Neural cell (in vitro differentiated cells): ENCODE measurements around the gene DTX1. TPM values are rescaled to one million over a fixed set of nuclear protein-coding genes. Genes with fewer than 3 reads are reported as not detected.

ENCODE experiments used
- H2AFZ ChIP-seq: fragments of 200-600, 300-800 bp; sonication (generic), shearing (Covaris generic); 2 replicates; pipeline ENCODE4 v1.6.0; 2014; ENCODE audit warnings: low read depth, mild to moderate bottlenecking, antibody characterized with exemption, low read length, moderate library complexity
- H3F3A ChIP-seq: fragments of 200-600 bp; shearing (Covaris generic); 2 replicates; pipeline ENCODE4 v1.6.1; 2016; ENCODE audit warnings: mild to moderate bottlenecking, moderate library complexity, mixed read lengths, antibody characterized with exemption, low read length; ENCODE audit not compliant: insufficient read depth, poor library complexity, severe bottlenecking
- H3K27ac ChIP-seq: fragments of 200-600, 300-800 bp; sonication (generic), shearing (Covaris generic); 2 replicates; pipeline ENCODE4 v1.5.1; 2014; ENCODE audit warnings: mild to moderate bottlenecking, low read length, moderate library complexity
- H3K27me3 ChIP-seq: fragments of 300-800, 200-600 bp; sonication (generic), shearing (Covaris generic); 2 replicates; pipeline ENCODE4 v1.6.0; 2014; ENCODE audit warnings: mild to moderate bottlenecking, low read depth, low read length, moderate library complexity; ENCODE audit not compliant: insufficient read depth
- H3K36me3 ChIP-seq: fragments of 300-800, 200-600 bp; sonication (generic), shearing (Covaris generic); 2 replicates; pipeline ENCODE4 v1.5.1; 2014; ENCODE audit warnings: mild to moderate bottlenecking, antibody characterized with exemption, low read length, moderate library complexity; ENCODE audit not compliant: insufficient read depth
- H3K4me2 ChIP-seq: fragments of 300-800, 200-600 bp; sonication (generic), shearing (Covaris generic); 2 replicates; pipeline ENCODE4 v1.6.0; 2014; ENCODE audit warnings: mild to moderate bottlenecking, low read length
- H3K4me3 ChIP-seq: fragments of 300-800, 200-600 bp; sonication (generic), shearing (Covaris generic); 2 replicates; pipeline ENCODE4 v1.5.1; 2014; ENCODE audit warnings: mild to moderate bottlenecking, low read length, moderate library complexity
- H3K79me2 ChIP-seq: fragments of 200-600 bp; shearing (Covaris generic); replicated peaks from 2 replicates; pipeline ENCODE4 v1.6.0; 2014; ENCODE audit warnings: mild to moderate bottlenecking, low read length, moderate library complexity; ENCODE audit not compliant: insufficient read depth
- H3K9ac ChIP-seq: fragments of 300-800, 200-600 bp; sonication (generic), shearing (Covaris generic); 2 replicates; pipeline ENCODE4 v1.6.1; 2016; ENCODE audit warnings: mild to moderate bottlenecking, low read length, mixed read lengths
- H3K9me2 ChIP-seq: fragments of 200-600 bp; shearing (Covaris generic); 2 replicates; pipeline ENCODE4 v1.6.1; 2016; ENCODE audit warnings: mild to moderate bottlenecking, low read length, mixed read lengths; ENCODE audit not compliant: insufficient read depth
- H3K9me3 ChIP-seq: fragments of 200-600, 300-800 bp; sonication (generic), shearing (Covaris generic); 2 replicates; pipeline ENCODE4 v1.6.1; 2016; ENCODE audit warnings: mild to moderate bottlenecking, mixed run types, low read length, moderate library complexity, mixed read lengths
- H4K20me1 ChIP-seq: fragments of 200-600 bp; shearing (Covaris generic); 2 replicates; pipeline ENCODE4 v1.6.1; 2016; ENCODE audit warnings: mild to moderate bottlenecking, mixed run types; ENCODE audit not compliant: insufficient read depth
- EP300 ChIP-seq: fragments of 450-650 bp; conservative IDR thresholded peaks from 2 replicates; pipeline ENCODE4 v1.6.1; 2014; ENCODE audit warnings: antibody characterized with exemption, mild to moderate bottlenecking, moderate library complexity; ENCODE audit not compliant: poor library complexity, severe bottlenecking
- EZH2 ChIP-seq: fragments of 200-600, 300-800 bp; shearing (Covaris generic), sonication (generic); IDR thresholded peaks from 2 replicates; pipeline ENCODE4 v1.6.1; 2014; ENCODE audit warnings: antibody characterized with exemption, low read length, borderline replicate concordance, mild to moderate bottlenecking; ENCODE audit not compliant: insufficient read depth, poor library complexity, severe bottlenecking
- MXI1 ChIP-seq: fragments of 450-650 bp; conservative IDR thresholded peaks from 2 replicates; pipeline ENCODE4 v1.6.1; 2014; ENCODE audit warnings: antibody characterized with exemption, mild to moderate bottlenecking; ENCODE audit not compliant: poor library complexity, severe bottlenecking
- POLR2AphosphoS5 ChIP-seq: IDR thresholded peaks from 2 replicates; pipeline ENCODE4 v1.6.1; 2012
- RAD21 ChIP-seq: fragments of 450-650 bp; conservative IDR thresholded peaks from 2 replicates; pipeline ENCODE4 v1.6.1; 2014; ENCODE audit warnings: antibody characterized with exemption, mild to moderate bottlenecking, moderate library complexity
- SMC3 ChIP-seq: fragments of 450-650 bp; conservative IDR thresholded peaks from 2 replicates; pipeline ENCODE4 v1.6.1; 2014; ENCODE audit warnings: antibody characterized with exemption, mild to moderate bottlenecking, moderate library complexity; ENCODE audit not compliant: poor library complexity
- TAF1 ChIP-seq: IDR thresholded peaks from 2 replicates; pipeline ENCODE4 v1.6.1; 2012; ENCODE audit warnings: low read depth
- polyA plus RNA-seq: library from polyadenylated mRNA; depleted of rRNA; stranded (reverse); fragments of >200 nt; gene quantifications from 2 replicates; pipeline ENCODE4 v1.2.3, GENCODE V29; 2014
- TF ChIP-seq, protein P1 (sequence below): IDR thresholded peaks from 2 replicates; pipeline ENCODE4 v1.6.1; 2012; ENCODE audit warnings: borderline replicate concordance
- TF ChIP-seq, protein P2 (sequence below): fragments of 450-650 bp; IDR thresholded peaks from 2 replicates; pipeline ENCODE4 v1.5.1; 2014; ENCODE audit warnings: antibody characterized with exemption, mild to moderate bottlenecking, moderate library complexity; ENCODE audit not compliant: poor library complexity, severe bottlenecking

DTX1 gene
- polyA plus RNA-seq, 1 donor from 2014 or later = 30.7 TPM

DNA sequence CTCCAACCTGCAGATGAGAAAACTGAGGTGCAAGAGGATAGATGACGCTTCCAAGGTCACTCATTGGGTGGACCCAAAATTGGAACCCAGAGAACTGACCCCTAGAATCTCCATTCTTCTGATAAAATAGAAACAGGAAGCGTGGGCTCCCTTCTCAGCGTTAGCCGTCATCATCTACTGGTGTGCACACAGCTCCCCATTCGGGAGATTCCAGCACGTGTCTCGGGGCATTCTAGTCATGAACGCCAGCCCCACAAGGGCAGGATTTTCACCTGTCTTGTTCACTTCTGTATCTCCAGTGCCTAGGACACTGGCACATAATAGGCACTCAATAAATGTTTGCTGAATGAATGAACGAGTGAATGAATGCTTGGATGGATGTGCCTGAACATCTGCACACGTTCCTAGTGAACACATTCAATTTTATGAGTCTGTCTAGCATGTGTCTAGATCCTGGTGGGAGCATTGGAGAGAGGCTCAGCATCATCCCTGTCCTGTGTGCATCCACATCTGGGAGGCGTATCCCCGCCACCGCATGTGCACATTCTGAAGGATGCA lies 48.5 kb downstream of the DTX1 start:
- Histone ChIP-seq H3F3A (no peaks in the 10 kb centered on the region), H3K27ac (no peak overlapping the region), H3K27me3 (peaks cover 10% of the 10 kb centered on the region), H3K4me3 (no peak overlapping the region), H3K9ac (no peak overlapping the region), H3K4me2 (no peak overlapping the region), H2AFZ (no peak overlapping the region), H3K36me3 (no peaks in the 10 kb centered on the region), H3K9me3 (no peaks in the 10 kb centered on the region), H3K9me2 (no peaks in the 10 kb centered on the region), H3K79me2 (no peaks in the 10 kb centered on the region), H4K20me1 (no peaks in the 10 kb centered on the region)
- TF ChIP-seq MXI1 (no peak), EP300 (no peak), RAD21 (no peak), SMC3 (no peak), TAF1 (no peak), POLR2AphosphoS5 (no peak), EZH2 (no peak)
- TF ChIP-seq, protein P1, sequence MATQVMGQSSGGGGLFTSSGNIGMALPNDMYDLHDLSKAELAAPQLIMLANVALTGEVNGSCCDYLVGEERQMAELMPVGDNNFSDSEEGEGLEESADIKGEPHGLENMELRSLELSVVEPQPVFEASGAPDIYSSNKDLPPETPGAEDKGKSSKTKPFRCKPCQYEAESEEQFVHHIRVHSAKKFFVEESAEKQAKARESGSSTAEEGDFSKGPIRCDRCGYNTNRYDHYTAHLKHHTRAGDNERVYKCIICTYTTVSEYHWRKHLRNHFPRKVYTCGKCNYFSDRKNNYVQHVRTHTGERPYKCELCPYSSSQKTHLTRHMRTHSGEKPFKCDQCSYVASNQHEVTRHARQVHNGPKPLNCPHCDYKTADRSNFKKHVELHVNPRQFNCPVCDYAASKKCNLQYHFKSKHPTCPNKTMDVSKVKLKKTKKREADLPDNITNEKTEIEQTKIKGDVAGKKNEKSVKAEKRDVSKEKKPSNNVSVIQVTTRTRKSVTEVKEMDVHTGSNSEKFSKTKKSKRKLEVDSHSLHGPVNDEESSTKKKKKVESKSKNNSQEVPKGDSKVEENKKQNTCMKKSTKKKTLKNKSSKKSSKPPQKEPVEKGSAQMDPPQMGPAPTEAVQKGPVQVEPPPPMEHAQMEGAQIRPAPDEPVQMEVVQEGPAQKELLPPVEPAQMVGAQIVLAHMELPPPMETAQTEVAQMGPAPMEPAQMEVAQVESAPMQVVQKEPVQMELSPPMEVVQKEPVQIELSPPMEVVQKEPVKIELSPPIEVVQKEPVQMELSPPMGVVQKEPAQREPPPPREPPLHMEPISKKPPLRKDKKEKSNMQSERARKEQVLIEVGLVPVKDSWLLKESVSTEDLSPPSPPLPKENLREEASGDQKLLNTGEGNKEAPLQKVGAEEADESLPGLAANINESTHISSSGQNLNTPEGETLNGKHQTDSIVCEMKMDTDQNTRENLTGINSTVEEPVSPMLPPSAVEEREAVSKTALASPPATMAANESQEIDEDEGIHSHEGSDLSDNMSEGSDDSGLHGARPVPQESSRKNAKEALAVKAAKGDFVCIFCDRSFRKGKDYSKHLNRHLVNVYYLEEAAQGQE = no peak
- TF ChIP-seq, protein P2, sequence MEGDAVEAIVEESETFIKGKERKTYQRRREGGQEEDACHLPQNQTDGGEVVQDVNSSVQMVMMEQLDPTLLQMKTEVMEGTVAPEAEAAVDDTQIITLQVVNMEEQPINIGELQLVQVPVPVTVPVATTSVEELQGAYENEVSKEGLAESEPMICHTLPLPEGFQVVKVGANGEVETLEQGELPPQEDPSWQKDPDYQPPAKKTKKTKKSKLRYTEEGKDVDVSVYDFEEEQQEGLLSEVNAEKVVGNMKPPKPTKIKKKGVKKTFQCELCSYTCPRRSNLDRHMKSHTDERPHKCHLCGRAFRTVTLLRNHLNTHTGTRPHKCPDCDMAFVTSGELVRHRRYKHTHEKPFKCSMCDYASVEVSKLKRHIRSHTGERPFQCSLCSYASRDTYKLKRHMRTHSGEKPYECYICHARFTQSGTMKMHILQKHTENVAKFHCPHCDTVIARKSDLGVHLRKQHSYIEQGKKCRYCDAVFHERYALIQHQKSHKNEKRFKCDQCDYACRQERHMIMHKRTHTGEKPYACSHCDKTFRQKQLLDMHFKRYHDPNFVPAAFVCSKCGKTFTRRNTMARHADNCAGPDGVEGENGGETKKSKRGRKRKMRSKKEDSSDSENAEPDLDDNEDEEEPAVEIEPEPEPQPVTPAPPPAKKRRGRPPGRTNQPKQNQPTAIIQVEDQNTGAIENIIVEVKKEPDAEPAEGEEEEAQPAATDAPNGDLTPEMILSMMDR = no peak

DNA sequence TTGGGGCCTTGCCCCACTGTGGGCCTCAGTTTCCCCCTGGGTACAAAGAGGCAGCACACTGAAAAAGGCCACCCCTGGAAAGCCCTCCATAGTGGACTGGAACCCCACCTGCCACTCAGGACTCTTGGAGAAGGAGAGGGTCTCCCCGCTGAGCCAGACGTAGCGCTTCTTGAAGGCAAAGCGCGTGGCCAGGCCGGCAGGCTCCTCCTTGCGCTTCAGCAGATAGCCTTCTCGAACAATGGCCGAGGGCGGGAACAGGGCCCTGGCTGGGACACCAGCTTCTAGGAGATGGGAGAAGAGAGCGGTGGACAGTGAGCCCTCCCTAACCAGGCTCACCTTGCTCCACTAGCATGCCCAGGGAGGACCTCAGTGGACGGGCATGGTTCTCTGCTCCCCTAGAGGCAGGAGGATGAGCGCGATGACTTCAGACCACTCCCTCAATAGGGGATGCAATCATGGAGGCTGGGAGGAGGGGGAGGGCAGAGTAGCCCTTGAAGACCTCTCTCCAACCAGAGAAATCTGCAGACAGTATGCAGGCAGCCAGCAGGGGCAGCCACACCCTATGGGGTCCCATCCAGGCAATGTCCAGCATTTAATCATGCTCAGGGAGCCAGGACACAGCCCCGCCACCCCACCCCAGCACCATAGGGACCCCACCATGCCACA lies 49.2 kb downstream of the DTX1 start:
- H3K4me3 ChIP-seq = no peak overlapping the region
- TF ChIP-seq, protein P2 = no peak
- TF ChIP-seq, protein P1 = no peak
- TF ChIP-seq EZH2 (no peak), MXI1 (no peak), RAD21 (no peak), POLR2AphosphoS5 (no peak)
- no peaks in the 10 kb centered on the region for H3K9me2 ChIP-seq
- H3K79me2 ChIP-seq = no peaks in the 10 kb centered on the region
- H3K27ac ChIP-seq = no peak overlapping the region
- H4K20me1 ChIP-seq = no peaks in the 10 kb centered on the region
- no peaks in the 10 kb centered on the region for H3F3A ChIP-seq
- H3K36me3 ChIP-seq = no peaks in the 10 kb centered on the region
- no peak overlapping the region for H3K9ac ChIP-seq
- H3K4me2 ChIP-seq = no peak overlapping the region
- peaks cover 10% of the 10 kb centered on the region for H3K27me3 ChIP-seq
- H2AFZ ChIP-seq = no peak overlapping the region
- no peaks in the 10 kb centered on the region for H3K9me3 ChIP-seq
